ENCODE data around the gene DLG2. TPM values are rescaled to one million over a fixed set of nuclear protein-coding genes. Genes with fewer than 3 reads are reported as not detected.

DLG2 gene
- total RNA-seq, 4 donors from 2014 or later, result 7.3 to 14.1 (median 11.1) TPM

- intact Hi-C loops (cut with DNase I), result loop anchor here (5.0 kb wide), 1 partner anchor 721 kb away; no protein-coding TSS in a partner anchor
- 63% methylated on average over 5 of the region's 5 CpGs for WGBS
These were observed 1068.8 kb downstream of the DLG2 start for GRCh38 chr11:84558085-84558905.

GRCh38 chr11:84552791-84553190, 1074.4 kb downstream of the DLG2 start:
- H3K9me3 ChIP-seq, result no peaks in the 10 kb centered on the region
- no peaks in the 10 kb centered on the region for H3K36me3 ChIP-seq
- no peaks in the 10 kb centered on the region for H3K27me3 ChIP-seq
- no peak overlapping the region for H3K27ac ChIP-seq (replicated peaks in 1 of 4)
- H3K4me3 ChIP-seq, result no peak overlapping the region
- 79% methylated on average over 2 of the region's 2 CpGs for WGBS
- H3K4me1 ChIP-seq, result no peaks in the 10 kb centered on the region
- intact Hi-C loops (cut with DNase I), result no loop called here
- TF ChIP-seq CTCF (IDR thresholded peaks at IDR 0.05) (no peak), POLR2A (IDR thresholded peaks at IDR 0.05; ENCODE audit: low read depth) (no peak), EP300 (IDR thresholded peaks at IDR 0.05) (no peak), POLR2AphosphoS5 (IDR thresholded peaks at IDR 0.05) (no peak)
- DNase-seq (ENCODE audit: extremely low spot score), result no peak

More at GRCh38 chr11:84558085-84558905, 1068.8 kb downstream of the DLG2 start:
- H3K9me3 ChIP-seq, result no peaks in the 10 kb centered on the region
- H3K27ac ChIP-seq (replicated peaks in 1 of 4), result no peak overlapping the region
- H3K4me1 ChIP-seq, result peaks cover 0 to 4% (median under 1%) of the 10 kb centered on the region in 4 donors
- no peak for TF ChIP-seq EP300 (IDR thresholded peaks at IDR 0.05)
- TF ChIP-seq POLR2AphosphoS5 (IDR thresholded peaks at IDR 0.05), result no peak
- no peak for TF ChIP-seq POLR2A (IDR thresholded peaks at IDR 0.05; ENCODE audit: low read depth)
- peak; percentile 78 to 81 (median 80) for TF ChIP-seq CTCF (IDR thresholded peaks at IDR 0.05)
- no peak for DNase-seq (ENCODE audit: extremely low spot score)
- no peaks in the 10 kb centered on the region for H3K27me3 ChIP-seq
- no peak overlapping the region for H3K4me3 ChIP-seq
- no peaks in the 10 kb centered on the region for H3K36me3 ChIP-seq

- no peak for DNase-seq (ENCODE audit: extremely low spot score)
- Histone ChIP-seq H3K4me1 (peaks cover 0 to 6% (median 4%) of the 10 kb centered on the region in 4 donors), H3K36me3 (no peaks in the 10 kb centered on the region), H3K9me3 (no peaks in the 10 kb centered on the region), H3K27me3 (no peaks in the 10 kb centered on the region), H3K4me3 (no peak overlapping the region), H3K27ac (replicated peaks in 1 of 4) (no peak overlapping the region)
- no peak for TF ChIP-seq EP300 (IDR thresholded peaks at IDR 0.05)
- TF ChIP-seq POLR2AphosphoS5 (IDR thresholded peaks at IDR 0.05), result no peak
- TF ChIP-seq POLR2A (IDR thresholded peaks at IDR 0.05; ENCODE audit: low read depth), result no peak
- intact Hi-C loops (cut with DNase I), result no loop called here
- 44% methylated on average over 3 of the region's 3 CpGs for WGBS
These were observed 1077.9 kb downstream of the DLG2 start for GRCh38 chr11:84549217-84549616.

GRCh38 chr11:84544566-84544965, 1082.6 kb downstream of the DLG2 start:
- WGBS, result 97% methylated on average over 2 of the region's 2 CpGs
- Histone ChIP-seq H3K27ac (replicated peaks in 1 of 4) (peak overlapping the region in 2 of 4 donors; percentile 63 to 64), H3K27me3 (no peaks in the 10 kb centered on the region), H3K4me3 (no peak overlapping the region), H3K9me3 (no peaks in the 10 kb centered on the region), H3K36me3 (no peaks in the 10 kb centered on the region), H3K4me1 (peaks cover 0 to 37% (median 34%) of the 10 kb centered on the region in 4 donors)
- intact Hi-C loops (cut with DNase I), result no loop called here
- DNase-seq (ENCODE audit: extremely low spot score), result no peak
- TF ChIP-seq POLR2AphosphoS5 (IDR thresholded peaks at IDR 0.05), result no peak
- no peak for TF ChIP-seq EP300 (IDR thresholded peaks at IDR 0.05)
- no peak for TF ChIP-seq CTCF (IDR thresholded peaks at IDR 0.05)
- no peak for TF ChIP-seq POLR2A (IDR thresholded peaks at IDR 0.05; ENCODE audit: low read depth)

GRCh38 chr11:84543367-84544159, 1083.6 kb downstream of the DLG2 start:
- intact Hi-C loops (cut with DNase I), result no loop called here
- TF ChIP-seq POLR2AphosphoS5 (IDR thresholded peaks at IDR 0.05) (no peak), EP300 (IDR thresholded peaks at IDR 0.05) (no peak), CTCF (IDR thresholded peaks at IDR 0.05) (no peak), POLR2A (IDR thresholded peaks at IDR 0.05; ENCODE audit: low read depth) (no peak)
- Histone ChIP-seq H3K27me3 (no peaks in the 10 kb centered on the region), H3K4me1 (peaks cover 0 to 37% (median 34%) of the 10 kb centered on the region in 4 donors), H3K27ac (replicated peaks in 1 of 4) (peak overlapping the region in 3 of 4 donors; percentile 51 to 64 (median 63)), H3K9me3 (no peaks in the 10 kb centered on the region), H3K4me3 (no peak overlapping the region), H3K36me3 (no peaks in the 10 kb centered on the region)
- 45% methylated on average over 5 of the region's 5 CpGs for WGBS
- DNase-seq (ENCODE audit: extremely low spot score), result no peak
